Measurements from ENCODE around the gene PLA2G2D.

PLA2G2D gene

DNA sequence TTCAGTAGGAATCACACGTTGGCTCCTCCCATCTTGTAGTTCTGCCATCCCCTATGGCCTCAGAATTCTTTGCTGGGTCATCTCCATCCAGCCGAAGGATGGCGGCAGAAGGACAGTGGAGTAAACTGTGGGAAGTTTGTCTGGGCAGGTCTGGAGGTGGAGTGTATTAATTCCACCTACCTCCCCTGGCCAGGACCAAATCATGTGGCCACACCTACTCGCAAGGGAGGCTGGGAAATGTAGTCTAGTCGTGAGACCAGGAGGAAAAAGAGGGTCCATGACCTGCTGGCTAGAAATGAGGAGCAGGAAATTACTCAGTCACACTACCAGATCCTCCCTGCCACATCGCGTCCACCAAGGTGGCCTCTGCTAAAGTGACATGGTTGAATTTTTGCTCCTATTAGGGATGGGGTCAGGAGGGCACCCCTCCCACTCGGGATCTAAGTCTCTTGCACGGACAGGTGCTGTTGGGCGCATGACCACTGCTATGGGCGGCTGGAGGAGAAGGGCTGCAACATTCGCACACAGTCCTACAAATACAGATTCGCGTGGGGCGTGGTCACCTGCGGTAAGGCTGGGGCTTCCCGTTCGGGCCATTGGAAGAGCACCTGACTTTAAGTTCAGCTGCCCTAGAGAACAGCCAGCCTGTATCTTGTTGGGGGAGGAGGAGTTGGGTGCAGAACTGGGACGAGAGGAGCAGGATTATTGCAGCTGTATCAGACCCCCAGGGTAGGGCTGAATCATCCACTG, 29.8 kb downstream of the PLA2G2D start:
- Histone ChIP-seq H4K5ac (ENCODE audit: low read length) (no peak overlapping the region), H2BK15ac (replicated peaks; ENCODE audit: low read depth) (no peak overlapping the region), H3K23ac (ENCODE audit: low read length) (no peak overlapping the region), H3K36me3 (ENCODE audit: control insufficient read depth, insufficient read depth, low read length) (no peaks in the 10 kb centered on the region), H3K4me3 (ENCODE audit: low read length) (no peak overlapping the region), H4K8ac (ENCODE audit: low read depth, low read length) (no peak overlapping the region), H3K27me3 (ENCODE audit: insufficient read depth, low read length, poor library complexity) (no peaks in the 10 kb centered on the region), H2BK120ac (ENCODE audit: low read depth, low read length) (no peak overlapping the region), H3K18ac (ENCODE audit: low read length) (no peak overlapping the region), H3K4ac (ENCODE audit: low read depth, low read length) (no peak overlapping the region), H3K79me1 (ENCODE audit: low read length) (no peaks in the 10 kb centered on the region), H2BK5ac (ENCODE audit: low read length) (no peak overlapping the region), H3K4me1 (ENCODE audit: control insufficient read depth, low read depth, low read length) (no peaks in the 10 kb centered on the region), H2AK5ac (ENCODE audit: low read length) (no peak overlapping the region), H3K4me2 (ENCODE audit: low read length) (no peak overlapping the region), H3K56ac (ENCODE audit: low read length) (no peak overlapping the region), H3K27ac (ENCODE audit: low read depth, low read length) (no peak overlapping the region), H3K79me2 (ENCODE audit: control insufficient read depth, insufficient read depth, low read length) (no peaks in the 10 kb centered on the region), H3K9ac (ENCODE audit: low read length) (no peak overlapping the region)
- peak; percentile 75 for DNase-seq
- no CpG with 5 or more reads among the region's 19 CpGs for WGBS (ENCODE audit: extremely low coverage, insufficient coverage, low lambda C conversion rate)

DNA sequence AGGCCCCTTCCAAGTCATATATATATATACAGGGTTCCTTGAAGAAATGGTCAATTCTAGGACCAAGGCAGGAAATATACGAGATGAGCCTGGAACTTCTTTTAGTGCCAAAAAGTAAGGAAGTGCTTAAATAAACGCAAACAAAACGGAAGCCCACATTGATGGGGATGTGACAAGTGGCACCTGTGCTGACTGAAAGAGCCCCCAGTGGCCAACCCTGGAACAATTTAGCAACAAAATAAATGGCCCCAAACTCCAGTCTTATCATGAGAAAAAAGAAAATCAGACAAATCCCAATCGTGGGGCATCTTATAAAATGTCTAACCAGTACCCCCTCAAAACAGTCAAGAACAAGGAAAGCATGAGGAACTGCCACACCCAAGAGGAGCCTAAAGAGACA, 31.7 kb downstream of the PLA2G2D start:
- Histone ChIP-seq H2BK120ac (ENCODE audit: low read depth, low read length) (no peak overlapping the region), H3K4me1 (ENCODE audit: control insufficient read depth, low read depth, low read length) (no peaks in the 10 kb centered on the region), H3K4ac (ENCODE audit: low read depth, low read length) (no peak overlapping the region), H2BK15ac (replicated peaks; ENCODE audit: low read depth) (no peak overlapping the region), H3K27me3 (ENCODE audit: insufficient read depth, low read length, poor library complexity) (no peaks in the 10 kb centered on the region), H3K79me1 (ENCODE audit: low read length) (no peaks in the 10 kb centered on the region), H3K4me2 (ENCODE audit: low read length) (no peak overlapping the region), H2AK5ac (ENCODE audit: low read length) (no peak overlapping the region), H3K18ac (ENCODE audit: low read length) (no peak overlapping the region), H3K23ac (ENCODE audit: low read length) (no peak overlapping the region), H3K4me3 (ENCODE audit: low read length) (no peak overlapping the region), H4K5ac (ENCODE audit: low read length) (no peak overlapping the region), H2BK5ac (ENCODE audit: low read length) (no peak overlapping the region), H3K79me2 (ENCODE audit: control insufficient read depth, insufficient read depth, low read length) (no peaks in the 10 kb centered on the region), H3K9ac (ENCODE audit: low read length) (no peak overlapping the region), H3K27ac (ENCODE audit: low read depth, low read length) (no peak overlapping the region), H3K36me3 (ENCODE audit: control insufficient read depth, insufficient read depth, low read length) (no peaks in the 10 kb centered on the region), H4K8ac (ENCODE audit: low read depth, low read length) (no peak overlapping the region), H3K56ac (ENCODE audit: low read length) (no peak overlapping the region)
- peak; percentile 18 for DNase-seq
- no CpG with 5 or more reads among the region's 4 CpGs for WGBS (ENCODE audit: extremely low coverage, insufficient coverage, low lambda C conversion rate)

GRCh38 chr1:20086800-20087199, 32.5 kb downstream of the PLA2G2D start:
- H3K79me2 ChIP-seq (ENCODE audit: control insufficient read depth, insufficient read depth, low read length): no peaks in the 10 kb centered on the region
- H2BK15ac ChIP-seq (replicated peaks; ENCODE audit: low read depth): no peak overlapping the region
- no peaks in the 10 kb centered on the region for H3K79me1 ChIP-seq (ENCODE audit: low read length)
- no CpG with 5 or more reads among the region's 1 CpG for WGBS (ENCODE audit: extremely low coverage, insufficient coverage, low lambda C conversion rate)
- no peak overlapping the region for H2BK5ac ChIP-seq (ENCODE audit: low read length)
- no peak overlapping the region for H2AK5ac ChIP-seq (ENCODE audit: low read length)
- H3K56ac ChIP-seq (ENCODE audit: low read length): no peak overlapping the region
- H3K27ac ChIP-seq (ENCODE audit: low read depth, low read length): no peak overlapping the region
- H4K5ac ChIP-seq (ENCODE audit: low read length): no peak overlapping the region
- H3K4me2 ChIP-seq (ENCODE audit: low read length): no peak overlapping the region
- no peak overlapping the region for H3K18ac ChIP-seq (ENCODE audit: low read length)
- H3K4ac ChIP-seq (ENCODE audit: low read depth, low read length): no peak overlapping the region
- H3K36me3 ChIP-seq (ENCODE audit: control insufficient read depth, insufficient read depth, low read length): no peaks in the 10 kb centered on the region
- no peaks in the 10 kb centered on the region for H3K27me3 ChIP-seq (ENCODE audit: insufficient read depth, low read length, poor library complexity)
- no peak overlapping the region for H2BK120ac ChIP-seq (ENCODE audit: low read depth, low read length)
- H3K9ac ChIP-seq (ENCODE audit: low read length): no peak overlapping the region
- H3K4me1 ChIP-seq (ENCODE audit: control insufficient read depth, low read depth, low read length): no peaks in the 10 kb centered on the region
- DNase-seq: no peak
- H4K8ac ChIP-seq (ENCODE audit: low read depth, low read length): no peak overlapping the region
- H3K23ac ChIP-seq (ENCODE audit: low read length): no peak overlapping the region
- no peak overlapping the region for H3K4me3 ChIP-seq (ENCODE audit: low read length)

- Histone ChIP-seq H2BK5ac (ENCODE audit: low read length) (no peak overlapping the region), H3K27ac (ENCODE audit: low read depth, low read length) (no peak overlapping the region), H2AK5ac (ENCODE audit: low read length) (no peak overlapping the region), H3K79me2 (ENCODE audit: control insufficient read depth, insufficient read depth, low read length) (no peaks in the 10 kb centered on the region), H3K18ac (ENCODE audit: low read length) (no peak overlapping the region), H3K23ac (ENCODE audit: low read length) (no peak overlapping the region), H2BK120ac (ENCODE audit: low read depth, low read length) (no peak overlapping the region), H2BK15ac (replicated peaks; ENCODE audit: low read depth) (no peak overlapping the region), H3K36me3 (ENCODE audit: control insufficient read depth, insufficient read depth, low read length) (no peaks in the 10 kb centered on the region), H3K4me2 (ENCODE audit: low read length) (no peak overlapping the region), H3K4ac (ENCODE audit: low read depth, low read length) (no peak overlapping the region), H4K8ac (ENCODE audit: low read depth, low read length) (no peak overlapping the region), H3K79me1 (ENCODE audit: low read length) (no peaks in the 10 kb centered on the region), H4K5ac (ENCODE audit: low read length) (no peak overlapping the region), H3K4me3 (ENCODE audit: low read length) (no peak overlapping the region), H3K56ac (ENCODE audit: low read length) (no peak overlapping the region), H3K9ac (ENCODE audit: low read length) (no peak overlapping the region), H3K4me1 (ENCODE audit: control insufficient read depth, low read depth, low read length) (no peaks in the 10 kb centered on the region), H3K27me3 (ENCODE audit: insufficient read depth, low read length, poor library complexity) (no peaks in the 10 kb centered on the region)
- no peak for DNase-seq
- WGBS (ENCODE audit: extremely low coverage, insufficient coverage, low lambda C conversion rate): no CpG with 5 or more reads among the region's 10 CpGs
Observed at GRCh38 chr1:20083178-20083944, 36.0 kb downstream of the PLA2G2D start.

GRCh38 chr1:20082772-20083171, 36.6 kb downstream of the PLA2G2D start:
- Histone ChIP-seq H3K79me2 (ENCODE audit: control insufficient read depth, insufficient read depth, low read length) (no peaks in the 10 kb centered on the region), H3K4me1 (ENCODE audit: control insufficient read depth, low read depth, low read length) (no peaks in the 10 kb centered on the region), H3K36me3 (ENCODE audit: control insufficient read depth, insufficient read depth, low read length) (no peaks in the 10 kb centered on the region), H2BK120ac (ENCODE audit: low read depth, low read length) (no peak overlapping the region), H3K79me1 (ENCODE audit: low read length) (no peaks in the 10 kb centered on the region), H3K4ac (ENCODE audit: low read depth, low read length) (no peak overlapping the region), H4K5ac (ENCODE audit: low read length) (no peak overlapping the region), H3K56ac (ENCODE audit: low read length) (no peak overlapping the region), H4K8ac (ENCODE audit: low read depth, low read length) (no peak overlapping the region), H2BK15ac (replicated peaks; ENCODE audit: low read depth) (no peak overlapping the region), H3K4me3 (ENCODE audit: low read length) (no peak overlapping the region), H3K27me3 (ENCODE audit: insufficient read depth, low read length, poor library complexity) (no peaks in the 10 kb centered on the region), H2BK5ac (ENCODE audit: low read length) (no peak overlapping the region), H3K27ac (ENCODE audit: low read depth, low read length) (no peak overlapping the region), H3K9ac (ENCODE audit: low read length) (no peak overlapping the region), H3K18ac (ENCODE audit: low read length) (no peak overlapping the region), H3K23ac (ENCODE audit: low read length) (no peak overlapping the region), H2AK5ac (ENCODE audit: low read length) (no peak overlapping the region), H3K4me2 (ENCODE audit: low read length) (no peak overlapping the region)
- no CpG with 5 or more reads among the region's 2 CpGs for WGBS (ENCODE audit: extremely low coverage, insufficient coverage, low lambda C conversion rate)
- DNase-seq: no peak
